GM19467 (cell line): ENCODE measurements around the gene SHISAL1.

Experiments used
- ATAC-seq: cut with Tn5 transposase; IDR thresholded peaks from one replicate; pipeline ENCODE4 v1.9.1; 2021; ENCODE audit warnings: mild to moderate bottlenecking, moderate library complexity; ENCODE audit not compliant: unreplicated experiment

Gene SHISAL1

DNA sequence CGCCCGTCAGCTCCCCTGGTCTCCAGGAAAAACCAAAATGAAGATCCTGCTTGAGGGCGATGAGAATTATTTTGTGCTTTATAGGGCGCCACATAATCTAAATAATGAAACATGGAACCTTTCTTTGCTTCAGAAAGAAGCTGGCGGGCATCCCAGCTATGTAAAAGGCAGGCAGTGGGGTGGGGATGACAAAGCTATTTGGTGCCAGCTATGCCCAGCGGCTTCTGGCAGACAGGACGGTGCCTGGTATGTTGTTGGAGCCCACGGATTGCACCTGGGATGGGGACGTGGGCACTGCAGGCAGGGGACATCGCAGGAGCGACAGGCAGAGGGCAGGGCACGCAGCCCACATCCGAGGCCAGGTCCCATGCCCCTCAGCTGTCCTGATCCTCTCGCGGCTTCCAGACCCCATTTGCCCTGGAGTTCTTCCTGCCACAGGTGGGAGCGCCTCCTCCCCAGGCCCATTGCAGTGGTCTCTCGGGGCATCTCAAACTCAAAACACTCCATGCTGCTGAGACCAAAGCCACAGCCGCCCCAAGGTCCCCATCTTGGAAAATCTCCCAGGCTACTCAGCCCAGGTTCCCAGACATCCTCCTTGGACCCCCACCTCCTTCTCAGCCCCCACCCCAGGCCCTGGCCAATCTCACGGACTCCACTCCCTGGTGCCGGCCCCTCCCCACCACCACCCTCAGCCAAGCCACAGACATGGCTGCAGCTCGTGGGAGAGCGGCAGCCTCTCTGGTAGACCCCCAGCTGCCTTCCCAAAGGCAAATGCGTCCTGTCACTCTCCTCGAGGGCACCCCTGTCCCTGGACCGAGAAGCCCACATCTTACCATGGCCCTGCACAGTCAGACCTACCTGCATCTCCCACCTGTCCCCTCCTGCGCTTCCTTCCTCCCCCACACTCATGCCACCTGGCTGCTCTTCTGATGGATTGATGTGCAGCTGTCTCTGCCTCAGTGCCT, 45.7 kb downstream of the SHISAL1 start:
- ATAC-seq, result no peak

- ATAC-seq, result no peak
These were observed 49.2 kb downstream of the SHISAL1 start for GRCh38 chr22:44263547-44263946.

GRCh38 chr22:44261861-44262595, 50.7 kb downstream of the SHISAL1 start:
- no peak for ATAC-seq

DNA sequence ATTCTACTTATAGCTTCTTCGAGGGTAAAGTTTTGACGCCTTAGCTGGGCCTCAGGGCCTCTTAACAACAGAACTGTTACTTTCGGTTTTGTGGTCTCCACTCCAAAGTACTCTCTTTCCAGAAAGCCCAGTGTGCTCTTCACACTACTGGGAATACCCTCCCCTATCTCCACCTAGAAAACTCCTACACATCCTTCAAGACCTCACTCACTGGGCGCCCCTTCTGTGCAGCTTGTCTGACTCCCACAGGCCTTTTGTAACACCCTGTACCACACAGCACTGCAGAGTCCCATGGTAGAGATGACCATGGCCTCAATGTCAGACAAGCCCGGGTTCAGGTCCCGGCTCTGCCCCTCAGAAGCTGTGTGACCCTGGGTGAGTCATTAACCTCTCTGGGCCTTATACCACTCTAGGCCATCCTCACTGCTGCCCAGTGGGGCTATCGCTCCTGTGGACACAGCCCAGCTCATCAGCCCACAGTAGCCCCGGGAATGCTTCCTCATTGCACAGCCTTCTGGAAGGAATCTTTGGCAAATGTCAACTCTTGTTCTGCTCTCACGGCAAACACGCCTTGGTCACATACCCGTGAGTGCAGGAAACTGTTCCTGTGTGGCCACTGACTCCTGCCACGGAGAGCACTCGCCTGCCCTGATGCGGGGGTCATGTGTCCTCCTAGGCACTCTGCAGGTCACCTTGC, 51.4 kb downstream of the SHISAL1 start:
- no peak for ATAC-seq

GRCh38 chr22:44260216-44261035, 52.3 kb downstream of the SHISAL1 start:
- no peak for ATAC-seq

DNA sequence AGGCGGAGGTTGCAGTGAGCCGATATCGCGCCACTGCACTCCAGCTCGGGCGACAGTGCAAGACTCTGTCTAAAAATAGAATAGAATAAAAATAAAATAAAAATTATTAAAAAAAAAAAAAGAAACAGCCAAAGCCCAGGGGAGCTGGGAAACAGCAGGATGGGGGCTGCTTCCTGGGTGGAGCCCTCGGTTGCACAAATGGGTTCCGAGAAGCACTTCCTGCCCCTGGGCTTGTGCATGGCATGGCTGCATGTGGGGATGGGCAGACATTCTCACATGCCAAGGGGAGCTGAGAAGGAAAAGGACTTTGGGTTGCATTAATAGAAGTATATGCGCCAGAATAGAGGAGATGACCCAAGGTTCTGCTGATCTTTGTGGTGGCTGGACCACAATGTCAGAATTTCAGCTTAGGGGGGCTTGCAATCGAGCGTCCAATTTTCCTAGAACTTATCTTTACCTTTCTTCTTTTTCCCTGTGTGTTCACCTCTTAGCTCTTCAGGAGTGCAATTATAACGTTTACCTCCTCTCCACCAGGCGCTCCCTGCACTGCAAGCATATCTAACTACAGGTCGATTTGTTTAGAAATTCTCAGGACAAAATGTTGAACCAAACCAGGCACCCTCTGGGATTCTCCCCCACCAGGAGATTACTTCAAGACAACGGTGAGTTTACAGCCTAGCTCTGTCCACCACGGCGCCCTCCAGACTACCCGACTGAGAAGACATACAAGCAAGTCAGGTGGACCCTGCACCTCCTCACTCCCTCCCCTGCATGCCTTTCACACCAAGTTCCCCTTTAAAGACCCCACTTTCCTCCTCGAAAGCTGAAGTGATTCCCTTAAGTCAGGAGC, 53.2 kb downstream of the SHISAL1 start:
- ATAC-seq, result no peak

DNA sequence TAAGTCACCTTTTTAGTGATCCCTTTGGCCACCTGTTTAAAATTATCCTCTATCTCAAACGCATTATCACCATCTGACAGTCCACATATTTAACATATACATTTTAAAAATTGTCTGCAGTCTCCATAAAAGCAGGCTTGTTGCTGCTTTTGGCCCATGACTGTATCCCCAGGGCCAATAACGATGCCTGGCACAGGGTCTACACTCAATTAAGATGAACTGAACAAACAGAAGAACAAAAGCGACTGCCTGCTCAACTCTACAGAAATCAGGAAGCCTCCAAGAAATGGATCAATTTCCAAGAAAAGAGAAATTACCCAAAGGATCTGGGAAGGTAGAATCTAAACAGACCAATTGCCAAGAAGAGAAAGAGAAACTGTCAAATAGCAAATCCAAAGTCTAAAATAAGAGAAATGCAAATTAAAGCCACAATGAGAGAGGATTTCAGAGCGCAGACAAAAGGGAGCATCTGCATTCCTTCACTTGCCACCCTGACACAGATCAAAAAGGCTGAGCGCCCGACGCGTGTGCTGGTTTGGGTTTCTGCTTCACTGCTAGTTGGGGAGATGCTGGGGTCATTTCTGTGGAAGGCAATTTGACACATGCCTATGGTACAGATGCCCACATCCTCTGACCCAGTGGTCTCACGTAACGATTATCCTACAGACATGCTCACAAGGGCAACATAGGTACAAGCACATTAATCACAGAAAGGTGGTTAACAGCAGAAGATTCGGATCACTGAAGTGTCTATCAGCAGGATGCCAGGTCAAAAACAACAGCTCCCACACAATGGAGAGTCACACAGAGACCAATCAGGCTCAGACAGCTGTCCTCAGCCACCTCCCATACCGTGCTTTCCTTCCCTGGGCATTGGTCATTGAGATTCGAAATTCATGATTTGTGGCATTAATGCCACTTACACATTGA, 55.9 kb downstream of the SHISAL1 start:
- no peak for ATAC-seq

DNA sequence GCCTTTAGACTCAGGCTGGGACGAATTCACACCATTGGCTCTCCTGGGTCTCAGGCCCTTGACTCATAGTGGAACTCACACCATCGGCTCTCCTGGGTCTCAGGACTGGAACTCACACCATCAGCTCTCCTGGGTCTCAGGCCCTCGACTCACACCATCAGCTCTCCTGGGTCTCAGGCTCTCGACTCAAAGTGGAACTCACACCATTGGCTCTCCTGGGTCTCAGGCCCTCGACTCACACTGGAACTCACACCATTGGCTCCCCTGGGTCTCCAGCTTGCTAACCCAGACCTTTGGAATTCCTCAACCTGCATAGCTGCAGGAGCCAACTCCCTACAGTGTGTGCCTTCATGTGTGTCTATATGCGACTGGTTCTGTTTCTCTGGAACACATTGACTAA, 56.7 kb downstream of the SHISAL1 start:
- no peak for ATAC-seq

DNA sequence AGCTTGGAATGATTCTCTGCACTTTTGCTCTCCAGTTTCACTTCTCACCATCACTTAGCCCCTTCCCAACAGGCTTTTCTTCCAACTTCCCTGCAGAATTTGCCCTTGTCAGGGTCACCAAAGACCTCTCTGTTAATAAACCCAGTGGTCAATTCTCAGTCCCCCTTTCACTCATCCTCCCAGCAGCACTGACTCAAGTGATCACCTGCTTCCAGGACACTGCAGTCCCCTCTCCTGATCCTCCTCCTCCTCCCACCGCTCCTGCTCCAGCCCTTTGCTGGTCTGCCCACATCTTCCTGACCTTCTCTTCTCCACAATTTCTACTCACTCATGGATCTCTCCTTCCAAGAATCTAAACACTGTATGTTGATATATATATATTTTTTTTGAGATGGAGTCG, 57.9 kb downstream of the SHISAL1 start:
- no peak for ATAC-seq

DNA sequence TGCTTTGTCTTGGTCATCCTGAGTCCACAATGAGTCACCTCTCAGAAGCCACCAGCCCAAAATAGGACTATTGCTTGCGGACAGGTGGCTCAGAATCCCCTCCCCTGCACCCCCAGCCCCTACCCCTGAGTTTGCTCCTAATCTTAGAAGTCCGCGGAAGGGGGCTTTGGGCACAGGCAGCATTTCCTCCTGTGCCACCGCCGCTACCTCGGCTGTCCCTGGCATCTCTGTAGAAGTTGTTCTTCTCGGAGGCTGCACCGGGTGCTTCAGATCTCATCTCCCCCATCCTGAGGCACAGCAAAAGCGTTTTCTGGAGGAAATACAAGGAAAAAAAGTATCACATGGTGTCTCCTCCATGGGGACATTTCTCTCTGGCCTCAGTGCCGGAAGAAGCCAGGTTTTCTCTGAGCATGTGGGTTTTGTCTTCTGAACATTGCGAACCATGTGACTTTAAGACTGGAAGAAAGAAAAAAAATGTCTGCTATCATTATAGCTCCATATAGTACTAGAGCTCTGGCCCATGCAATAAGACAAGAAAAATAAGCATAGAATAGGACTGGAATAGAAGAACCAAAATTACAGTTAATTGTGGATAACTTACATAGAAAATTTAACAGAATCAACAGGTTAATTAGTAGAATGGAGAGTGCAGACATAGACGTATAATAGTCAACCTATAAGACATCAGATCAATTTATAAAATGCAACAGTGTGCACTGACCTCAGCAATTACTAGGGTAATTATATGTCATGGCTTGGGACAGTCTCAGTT, 63.2 kb downstream of the SHISAL1 start:
- no peak for ATAC-seq

GRCh38 chr22:44248926-44249325, 63.8 kb downstream of the SHISAL1 start:
- ATAC-seq, result no peak

DNA sequence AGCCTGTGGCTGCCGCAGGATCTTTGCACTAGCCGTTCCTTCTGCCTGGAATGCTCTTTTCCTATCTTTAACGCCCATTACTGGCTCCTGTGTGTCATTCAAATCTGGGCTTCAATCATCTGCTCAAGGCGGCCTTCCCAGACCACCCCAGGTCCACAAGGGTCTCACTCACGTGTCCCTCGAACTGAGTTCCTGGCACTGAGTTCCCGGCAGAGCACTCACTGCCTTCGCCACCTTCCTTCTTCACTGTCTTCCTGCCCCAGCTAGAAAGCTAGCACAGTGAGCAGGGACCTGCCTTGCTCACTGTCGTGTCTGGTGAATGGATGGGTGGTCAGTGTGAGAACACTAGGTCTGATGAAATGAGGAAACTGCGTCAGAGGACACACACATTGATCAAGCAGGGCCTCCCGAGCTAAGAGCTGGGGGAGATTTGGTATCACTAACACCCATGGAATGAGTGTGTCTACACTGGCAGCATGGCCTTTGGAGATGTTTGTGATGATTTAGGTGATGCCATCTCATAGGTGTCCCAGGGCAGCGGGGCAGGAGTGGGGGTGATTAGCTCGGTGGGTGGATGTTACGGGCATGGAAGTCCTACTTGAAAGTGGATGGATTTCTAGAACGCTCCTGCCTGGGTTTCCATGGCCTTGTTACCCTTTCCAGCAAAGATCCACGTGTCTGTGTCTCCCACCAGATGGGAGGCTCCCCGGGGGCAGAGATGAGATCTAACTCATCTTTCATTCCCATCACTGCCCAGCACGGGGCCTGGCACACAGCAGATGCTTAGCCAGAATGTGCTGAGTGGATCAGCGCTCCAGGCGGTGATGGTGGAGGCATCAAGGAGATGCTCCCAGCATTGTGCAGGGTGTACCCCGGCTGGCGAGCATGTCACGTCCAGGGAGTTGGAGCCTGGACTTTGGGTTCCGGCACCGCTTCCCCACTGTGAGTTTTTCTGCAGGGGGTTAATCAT, 64.5 kb downstream of the SHISAL1 start:
- no peak for ATAC-seq

GRCh38 chr22:44247346-44247745, 65.4 kb downstream of the SHISAL1 start:
- no peak for ATAC-seq

DNA sequence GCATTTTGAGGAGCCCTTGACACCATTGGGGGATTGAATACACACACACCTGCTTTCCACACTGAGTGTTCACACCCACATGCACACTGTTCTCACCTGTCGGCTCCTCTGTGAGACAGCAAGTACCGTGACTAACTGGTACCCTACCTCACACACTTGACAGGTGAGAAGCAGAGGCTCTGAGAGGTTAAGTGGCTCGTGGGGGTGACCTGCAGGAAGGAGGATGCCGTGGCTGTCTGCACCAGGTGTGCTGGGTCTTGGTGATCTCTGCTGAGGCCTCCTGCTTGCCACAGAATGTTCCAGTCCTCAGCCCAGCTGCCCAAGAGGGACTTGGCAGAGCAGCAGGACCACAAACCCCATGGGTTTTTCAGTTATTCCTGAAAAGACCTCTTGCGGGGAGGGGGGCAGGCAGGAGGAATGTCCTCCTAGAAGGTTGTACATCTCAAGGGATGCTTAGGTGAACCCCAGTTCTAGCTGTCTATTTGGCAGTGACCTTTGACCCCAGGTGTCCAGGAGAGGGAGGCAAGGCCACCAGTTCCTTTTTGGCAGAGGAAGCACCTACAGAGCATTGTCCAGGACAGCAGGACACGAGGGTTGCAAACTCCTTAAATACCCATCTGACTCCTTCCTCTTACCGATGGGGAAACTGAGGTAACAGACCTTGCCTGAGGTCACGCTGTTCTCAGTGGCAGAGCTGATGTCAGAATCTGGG, 66.0 kb downstream of the SHISAL1 start:
- no peak for ATAC-seq

DNA sequence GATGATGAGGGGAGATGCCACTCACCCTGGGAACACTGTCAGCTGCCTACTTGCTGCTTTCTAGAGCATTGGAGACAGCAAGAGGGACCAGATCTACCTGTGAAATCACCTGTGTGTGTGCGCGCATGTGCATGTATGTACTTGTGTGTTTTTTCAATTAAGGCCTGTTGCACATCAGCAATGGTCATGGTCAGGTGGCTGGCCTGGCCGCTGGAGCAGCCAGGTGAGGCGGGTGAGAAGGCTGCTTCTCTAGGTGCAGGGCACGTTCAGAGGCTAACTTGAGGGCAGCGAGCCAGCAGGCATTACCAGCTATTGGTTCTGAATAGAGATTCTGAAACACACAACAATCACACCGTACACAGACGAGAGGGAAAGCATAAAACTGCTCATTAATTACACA, 66.9 kb downstream of the SHISAL1 start:
- no peak for ATAC-seq

DNA sequence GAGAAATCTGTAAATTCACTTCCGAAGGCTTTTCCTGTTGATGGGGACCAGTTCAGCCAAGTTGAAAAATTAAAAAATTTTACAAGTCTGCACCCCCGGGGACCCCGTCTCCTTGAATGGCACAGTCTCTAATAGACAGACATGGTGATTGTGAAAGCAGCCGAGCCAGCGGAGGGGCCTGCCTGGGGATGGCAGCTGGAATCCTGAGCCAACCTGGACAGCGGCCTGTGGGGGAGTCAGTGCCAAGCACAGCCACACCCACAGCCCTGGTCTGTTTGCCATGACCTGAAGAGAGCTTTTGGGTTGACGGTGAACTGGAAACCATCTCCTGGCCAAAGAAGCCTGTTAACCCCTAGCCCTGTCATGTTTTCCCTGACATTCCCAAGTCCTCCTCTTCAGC, 67.3 kb downstream of the SHISAL1 start:
- ATAC-seq, result no peak
